ENCODE results near the gene DGCR2. TPM values are rescaled to one million over a fixed set of nuclear protein-coding genes. Genes with fewer than 3 reads are reported as not detected.

Gene DGCR2
- polyA plus RNA-seq, 1 experiment: 44.3 TPM

DNA sequence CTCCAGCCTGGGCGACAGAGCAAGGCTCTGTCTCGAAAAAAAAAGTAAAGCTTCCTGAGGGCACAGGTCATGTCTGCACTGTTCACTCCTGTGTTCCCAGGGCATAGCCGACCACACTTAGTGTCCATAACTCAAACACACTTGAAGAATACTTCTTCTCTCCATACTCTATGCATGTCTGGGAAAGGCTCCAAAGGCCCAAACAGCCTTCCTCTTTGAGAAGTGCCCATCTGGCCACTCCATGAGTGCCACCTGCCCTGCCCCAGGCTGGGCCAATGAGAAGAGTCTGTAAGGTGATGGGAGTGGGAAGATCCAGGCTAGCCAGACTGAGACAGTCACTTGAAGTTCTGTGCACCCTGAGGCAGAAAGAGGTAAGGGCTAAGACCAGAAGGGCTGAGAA lies 24.7 kb downstream of the DGCR2 start:
- H3K27me3 ChIP-seq (ENCODE audit: control insufficient read depth, insufficient read depth, low read length): no peaks in the 10 kb centered on the region
- TF ChIP-seq, protein P1, sequence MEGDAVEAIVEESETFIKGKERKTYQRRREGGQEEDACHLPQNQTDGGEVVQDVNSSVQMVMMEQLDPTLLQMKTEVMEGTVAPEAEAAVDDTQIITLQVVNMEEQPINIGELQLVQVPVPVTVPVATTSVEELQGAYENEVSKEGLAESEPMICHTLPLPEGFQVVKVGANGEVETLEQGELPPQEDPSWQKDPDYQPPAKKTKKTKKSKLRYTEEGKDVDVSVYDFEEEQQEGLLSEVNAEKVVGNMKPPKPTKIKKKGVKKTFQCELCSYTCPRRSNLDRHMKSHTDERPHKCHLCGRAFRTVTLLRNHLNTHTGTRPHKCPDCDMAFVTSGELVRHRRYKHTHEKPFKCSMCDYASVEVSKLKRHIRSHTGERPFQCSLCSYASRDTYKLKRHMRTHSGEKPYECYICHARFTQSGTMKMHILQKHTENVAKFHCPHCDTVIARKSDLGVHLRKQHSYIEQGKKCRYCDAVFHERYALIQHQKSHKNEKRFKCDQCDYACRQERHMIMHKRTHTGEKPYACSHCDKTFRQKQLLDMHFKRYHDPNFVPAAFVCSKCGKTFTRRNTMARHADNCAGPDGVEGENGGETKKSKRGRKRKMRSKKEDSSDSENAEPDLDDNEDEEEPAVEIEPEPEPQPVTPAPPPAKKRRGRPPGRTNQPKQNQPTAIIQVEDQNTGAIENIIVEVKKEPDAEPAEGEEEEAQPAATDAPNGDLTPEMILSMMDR (IDR thresholded peaks at IDR 0.05; ENCODE audit: insufficient read depth, low read depth, low read length): no peak
- H3K36me3 ChIP-seq (ENCODE audit: control insufficient read depth, insufficient read depth, low read length): no peaks in the 10 kb centered on the region; the same call in 1 of the 2 replicates
- CTCF ChIA-PET: no interaction called here
- POLR2A ChIA-PET: no interaction called here
- no peak for DNase-seq (ENCODE audit: low read depth)
- H3K4me3 ChIP-seq (ENCODE audit: low read depth, low read length): no peak overlapping the region

DNA sequence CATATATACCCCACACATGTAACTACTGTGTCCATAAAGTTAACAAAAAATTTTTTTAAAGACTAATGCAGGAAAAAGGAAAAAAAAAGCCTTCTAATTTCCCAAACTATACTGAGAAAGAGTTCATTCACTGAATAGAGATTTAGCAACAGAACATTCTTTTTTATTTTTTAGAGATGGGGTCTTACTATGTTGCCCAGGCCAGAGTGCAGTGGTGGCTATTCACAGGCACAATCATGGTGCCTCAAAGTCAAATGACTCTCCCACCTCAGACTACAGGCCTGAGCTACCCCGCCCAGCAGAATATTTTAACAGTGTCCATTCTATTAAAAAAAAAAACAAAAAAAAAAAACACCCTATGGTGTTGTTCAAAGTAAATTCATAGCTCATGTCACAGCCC lies 25.7 kb downstream of the DGCR2 start:
- POLR2A ChIA-PET: no interaction called here

DNA sequence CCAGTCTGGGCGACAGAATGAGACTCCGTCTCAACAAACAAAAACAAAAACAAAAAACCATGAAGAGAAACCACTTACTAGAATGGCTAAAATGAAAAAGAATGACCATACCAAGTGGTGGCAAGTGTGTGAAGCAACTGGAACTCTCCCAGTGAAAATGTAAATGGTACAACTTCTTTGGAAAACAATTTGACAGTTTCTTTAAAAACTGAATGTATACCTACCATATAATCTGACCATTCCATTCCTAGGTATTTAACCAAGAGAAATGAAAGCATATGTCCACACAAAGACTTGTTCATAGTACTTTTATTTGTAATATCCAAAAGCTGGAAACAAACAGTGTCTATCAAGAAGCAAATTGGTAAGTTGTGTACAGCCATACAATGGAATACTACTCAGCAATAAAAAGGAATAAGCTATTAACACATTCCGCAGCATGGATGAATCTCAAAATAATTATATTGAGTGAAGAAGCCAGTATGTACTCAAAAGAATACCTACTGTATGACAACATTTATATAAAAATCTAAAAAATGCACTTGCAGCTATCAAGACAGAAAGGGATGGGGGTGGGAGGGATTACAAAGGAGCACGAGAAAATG lies 27.7 kb downstream of the DGCR2 start:
- H3K4me3 ChIP-seq (ENCODE audit: low read depth, low read length): no peak overlapping the region
- TF ChIP-seq, protein P1 (IDR thresholded peaks at IDR 0.05; ENCODE audit: insufficient read depth, low read depth, low read length): no peak
- DNase-seq (ENCODE audit: low read depth): no peak
- H3K27me3 ChIP-seq (ENCODE audit: control insufficient read depth, insufficient read depth, low read length): no peaks in the 10 kb centered on the region
- no peaks in the 10 kb centered on the region; the same call in 1 of the 2 replicates for H3K36me3 ChIP-seq (ENCODE audit: control insufficient read depth, insufficient read depth, low read length)
- ChIA-PET CTCF (no interaction called here), POLR2A (no interaction called here)

More for the DNA sequence above, 25.7 kb downstream of the DGCR2 start:
- no peaks in the 10 kb centered on the region; the same call in 1 of the 2 replicates for H3K36me3 ChIP-seq (ENCODE audit: control insufficient read depth, insufficient read depth, low read length)
- no peak overlapping the region for H3K4me3 ChIP-seq (ENCODE audit: low read depth, low read length)
- H3K27me3 ChIP-seq (ENCODE audit: control insufficient read depth, insufficient read depth, low read length): no peaks in the 10 kb centered on the region
- no peak for DNase-seq (ENCODE audit: low read depth)
- CTCF ChIA-PET: no interaction called here
- TF ChIP-seq, protein P1 (IDR thresholded peaks at IDR 0.05; ENCODE audit: insufficient read depth, low read depth, low read length): no peak

DNA sequence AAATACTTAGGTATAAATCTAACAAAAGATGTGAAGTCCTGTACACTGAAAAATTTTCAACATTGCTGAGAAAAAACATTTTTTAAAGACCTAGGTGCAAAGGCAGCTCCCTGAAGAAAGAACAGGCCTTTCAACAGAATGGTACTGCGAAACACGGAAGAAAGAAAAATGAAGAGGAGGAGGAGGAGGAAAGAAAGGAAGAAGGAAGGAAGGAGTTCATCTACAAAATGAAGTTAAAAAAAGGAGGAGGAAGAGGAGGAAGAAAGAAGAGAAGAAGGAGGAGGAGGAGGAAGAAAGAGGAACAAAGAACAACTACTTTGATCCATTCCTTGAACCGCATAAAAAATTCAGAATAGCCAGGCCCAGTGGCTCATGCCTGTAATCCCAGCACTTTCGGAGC lies 29.5 kb downstream of the DGCR2 start:
- TF ChIP-seq, protein P1 (IDR thresholded peaks at IDR 0.05; ENCODE audit: insufficient read depth, low read depth, low read length): no peak
- CTCF ChIA-PET: interaction anchor here (0.9 kb wide), 1 partner anchor 18 kb away, joined by 3 read pairs; no protein-coding TSS in a partner anchor
- H3K4me3 ChIP-seq (ENCODE audit: low read depth, low read length): no peak overlapping the region
- no peaks in the 10 kb centered on the region for H3K27me3 ChIP-seq (ENCODE audit: control insufficient read depth, insufficient read depth, low read length)
- H3K36me3 ChIP-seq (ENCODE audit: control insufficient read depth, insufficient read depth, low read length): peaks cover 5% of the 10 kb centered on the region
- DNase-seq (ENCODE audit: low read depth): no peak
- POLR2A ChIA-PET: interaction anchor here (0.6 kb wide), 1 partner anchor 26 kb away, joined by 7 read pairs; no protein-coding TSS in a partner anchor

DNA sequence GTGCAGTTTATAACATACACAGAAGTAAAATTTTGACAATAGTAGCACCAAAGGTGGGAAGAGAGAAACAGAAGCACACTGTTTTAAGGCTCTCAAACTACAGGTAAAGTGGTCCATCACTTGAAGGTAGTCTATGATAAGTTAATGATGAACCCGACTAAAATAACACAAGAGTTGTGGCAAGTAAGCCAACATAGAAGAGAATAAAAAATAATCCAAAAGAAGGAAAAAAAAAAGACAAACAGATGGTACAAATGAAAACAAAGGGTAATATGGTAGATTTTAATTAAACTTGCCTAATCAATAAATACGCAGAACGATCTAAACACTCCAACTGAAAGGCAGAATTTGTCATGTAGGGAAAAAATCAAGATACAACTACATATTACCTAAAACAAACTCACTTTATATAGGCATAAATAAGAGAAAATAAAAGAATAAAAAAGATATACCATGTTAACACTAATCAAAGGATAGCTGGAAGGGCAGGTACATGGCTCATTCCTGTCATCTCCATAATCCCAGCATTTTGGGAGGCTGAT lies 31.6 kb downstream of the DGCR2 start:
- TF ChIP-seq, protein P1 (IDR thresholded peaks at IDR 0.05; ENCODE audit: insufficient read depth, low read depth, low read length): no peak
- Histone ChIP-seq H3K36me3 (ENCODE audit: control insufficient read depth, insufficient read depth, low read length) (peaks cover 5% of the 10 kb centered on the region), H3K27me3 (ENCODE audit: control insufficient read depth, insufficient read depth, low read length) (no peaks in the 10 kb centered on the region), H3K4me3 (ENCODE audit: low read depth, low read length) (no peak overlapping the region)
- DNase-seq (ENCODE audit: low read depth): no peak
- POLR2A ChIA-PET: no interaction called here
- CTCF ChIA-PET: no interaction called here
